ENCODE measurements around the gene FAHD2A. TPM values are rescaled to one million over a fixed set of nuclear protein-coding genes. Genes with fewer than 3 reads are reported as not detected.
"Not testable (repeated sequence)": the region's sequence is repeated elsewhere in the genome, so short reads cannot be mapped to it uniquely, and the experiment has no call there.

FAHD2A gene
- polyA plus RNA-seq, 2 donors = 9.3 to 11.9 TPM

GRCh38 chr2:95463292-95463691 lies 60.8 kb downstream of the FAHD2A start:
- not testable (repeated sequence) for H3K4me1 ChIP-seq (ENCODE audit: control insufficient read depth in 2 of 2, insufficient read depth in 2 of 2, low read length in 1 of 2); H3K27me3 ChIP-seq (ENCODE audit: control insufficient read depth in 1 of 2, insufficient read depth in 2 of 2, low read length in 2 of 2); H3K27ac ChIP-seq (ENCODE audit: low read depth in 2 of 2, low read length in 1 of 2); H3K4me3 ChIP-seq (ENCODE audit: low read depth in 1 of 2, low read length in 2 of 2); H3K9me3 ChIP-seq (ENCODE audit: control insufficient read depth in 2 of 2, insufficient read depth in 1 of 2, low read depth in 1 of 2, low read length in 1 of 2); H3K36me3 ChIP-seq (ENCODE audit: control insufficient read depth in 2 of 2, insufficient read depth in 2 of 2, low read length in 1 of 2)
- WGBS, 2 donors = no CpG with 5 or more reads among the region's 3 CpGs

Other genes starting within 250 kb of the FAHD2A start
- gene ZNF514, start 242.9 kb upstream of the FAHD2A start, polyA plus RNA-seq = 10 to 100 TPM in 1 of 2 donors, 1 to 10 TPM in 1; 4.4 to 11.6 TPM
- 1 to 10 TPM in 1 of 2 donors, under 1 TPM in 1; 0.90 to 1.2 TPM for gene ZNF2, start 236.9 kb upstream of the FAHD2A start, polyA plus RNA-seq
- gene ZNF892, start 195.2 kb upstream of the FAHD2A start, polyA plus RNA-seq = under 1 TPM; 0.20 to 0.35 TPM
- gene PROM2, start 128.3 kb upstream of the FAHD2A start, polyA plus RNA-seq = 10 to 100 TPM; 56.0 to 82.4 TPM
- 1 to 10 TPM; 2.0 to 2.2 TPM for gene KCNIP3, start 105.4 kb upstream of the FAHD2A start, polyA plus RNA-seq
- gene TRIM43B, start 82.0 kb downstream of the FAHD2A start, polyA plus RNA-seq = under 1 TPM in 1 of 2 donors, not detected in 1; 0.01 TPM
- gene TRIM43, start 189.3 kb downstream of the FAHD2A start, polyA plus RNA-seq = not detected